GM21528 (cell line): ENCODE measurements around the gene ATP1A4.

ENCODE experiments used
- ATAC-seq: cut with Tn5 transposase; IDR thresholded peaks from one replicate; pipeline ENCODE4 v1.9.1; 2021; ENCODE audit warnings: mild to moderate bottlenecking, moderate library complexity; ENCODE audit not compliant: unreplicated experiment, low FRiP score

ATP1A4 gene

GRCh38 chr1:160168609-160169369, 17.4 kb downstream of the ATP1A4 start:
- ATAC-seq = no peak

GRCh38 chr1:160169553-160170399, 18.4 kb downstream of the ATP1A4 start:
- peak; percentile 55 for ATAC-seq

GRCh38 chr1:160171354-160171753, 20.0 kb downstream of the ATP1A4 start:
- ATAC-seq = no peak

GRCh38 chr1:160171980-160172379, 20.6 kb downstream of the ATP1A4 start:
- ATAC-seq = no peak

GRCh38 chr1:160177231-160177630, 25.8 kb downstream of the ATP1A4 start:
- no peak for ATAC-seq

GRCh38 chr1:160177667-160178066, 26.3 kb downstream of the ATP1A4 start:
- ATAC-seq = no peak

GRCh38 chr1:160178731-160179130, 27.3 kb downstream of the ATP1A4 start:
- no peak for ATAC-seq

GRCh38 chr1:160179336-160179735, 27.9 kb downstream of the ATP1A4 start:
- no peak for ATAC-seq

- ATAC-seq = no peak
Observed at GRCh38 chr1:160186246-160186645, 34.8 kb downstream of the ATP1A4 start.

- no peak for ATAC-seq
Observed at GRCh38 chr1:160186729-160187128, 35.3 kb downstream of the ATP1A4 start.

GRCh38 chr1:160187407-160187806, 36.0 kb downstream of the ATP1A4 start:
- no peak for ATAC-seq

- no peak for ATAC-seq
Observed at GRCh38 chr1:160188341-160188740, 36.9 kb downstream of the ATP1A4 start.

GRCh38 chr1:160189649-160190625, 38.5 kb downstream of the ATP1A4 start, which contains the start of gene CASQ1:
TSS of gene CASQ1 (plus strand) at chr1:160190575. CDS start at chr1:160190752, 177 bp downstream.
- no peak for ATAC-seq

GRCh38 chr1:160191756-160192155, 40.4 kb downstream of the ATP1A4 start:
- no peak for ATAC-seq

- no peak for ATAC-seq
Observed at GRCh38 chr1:160192234-160192633, 40.8 kb downstream of the ATP1A4 start.

- peak; percentile 61 for ATAC-seq
Observed at GRCh38 chr1:160193091-160193819, 41.9 kb downstream of the ATP1A4 start.

GRCh38 chr1:160193832-160194736, 42.7 kb downstream of the ATP1A4 start:
- ATAC-seq = no peak

GRCh38 chr1:160194737-160195059, 43.3 kb downstream of the ATP1A4 start:
- ATAC-seq = no peak

GRCh38 chr1:160196143-160196542, 44.7 kb downstream of the ATP1A4 start:
- no peak for ATAC-seq
